ENCODE results near the gene CNIH2.
"Not testable (repeated sequence)": the region's sequence is repeated elsewhere in the genome, so short reads cannot be mapped to it uniquely, and the experiment has no call there.

CNIH2 gene

DNA sequence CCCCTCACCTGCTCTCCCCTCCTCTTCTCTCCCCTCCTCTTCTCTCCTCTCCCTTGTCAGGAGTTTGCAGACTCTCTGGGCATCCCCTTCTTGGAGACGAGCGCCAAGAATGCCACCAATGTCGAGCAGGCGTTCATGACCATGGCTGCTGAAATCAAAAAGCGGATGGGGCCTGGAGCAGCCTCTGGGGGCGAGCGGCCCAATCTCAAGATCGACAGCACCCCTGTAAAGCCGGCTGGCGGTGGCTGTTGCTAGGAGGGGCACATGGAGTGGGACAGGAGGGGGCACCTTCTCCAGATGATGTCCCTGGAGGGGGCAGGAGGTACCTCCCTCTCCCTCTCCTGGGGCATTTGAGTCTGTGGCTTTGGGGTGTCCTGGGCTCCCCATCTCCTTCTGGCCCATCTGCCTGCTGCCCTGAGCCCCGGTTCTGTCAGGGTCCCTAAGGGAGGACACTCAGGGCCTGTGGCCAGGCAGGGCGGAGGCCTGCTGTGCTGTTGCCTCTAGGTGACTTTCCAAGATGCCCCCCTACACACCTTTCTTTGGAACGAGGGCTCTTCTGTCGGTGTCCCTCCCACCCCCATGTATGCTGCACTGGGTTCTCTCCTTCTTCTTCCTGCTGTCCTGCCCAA lies 1.9 kb upstream of the CNIH2 start:
- in situ Hi-C loops (cut with MboI; ENCODE audit: low sequenced_read_pairs): no loop called here

DNA sequence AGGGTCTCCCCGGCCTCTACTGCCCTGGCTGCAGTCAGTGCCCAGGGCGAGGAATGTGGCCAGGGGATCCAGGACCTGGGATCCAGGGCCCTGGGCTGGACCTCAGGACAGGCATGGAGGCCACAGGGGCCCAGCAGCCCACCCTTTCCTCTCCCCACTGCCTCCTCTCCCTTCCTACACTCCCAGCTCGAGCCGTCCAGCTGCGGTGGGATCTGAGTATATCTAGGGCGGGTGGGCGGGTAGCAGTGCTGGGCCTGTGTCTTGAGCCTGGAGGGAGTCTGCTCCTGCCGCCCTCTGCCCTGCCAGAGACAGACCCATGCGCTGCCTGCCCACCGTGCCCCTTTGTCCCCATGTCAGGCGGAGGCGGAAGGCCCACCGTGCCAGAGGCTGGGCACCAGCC lies 1.4 kb upstream of the CNIH2 start:
- in situ Hi-C loops (cut with MboI; ENCODE audit: low sequenced_read_pairs): not testable (repeated sequence)

DNA sequence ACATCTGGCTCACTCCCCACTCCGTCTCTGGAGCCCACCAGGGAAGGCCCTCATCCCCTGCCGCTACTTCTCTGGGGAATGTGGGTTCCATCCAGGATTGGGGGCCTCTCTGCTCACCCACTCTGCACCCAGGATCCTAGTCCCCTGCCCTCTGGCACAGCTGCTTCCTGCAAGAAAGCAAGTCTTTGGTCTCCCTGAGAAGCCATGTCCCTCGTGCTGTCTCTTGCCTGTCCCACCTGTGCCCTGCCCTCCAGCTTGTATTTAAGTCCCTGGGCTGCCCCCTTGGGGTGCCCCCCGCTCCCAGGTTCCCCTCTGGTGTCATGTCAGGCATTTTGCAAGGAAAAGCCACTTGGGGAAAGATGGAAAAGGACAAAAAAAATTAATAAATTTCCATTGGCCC lies 911 bp upstream of the CNIH2 start:
- in situ Hi-C loops (cut with MboI; ENCODE audit: low sequenced_read_pairs): not testable (repeated sequence)

DNA sequence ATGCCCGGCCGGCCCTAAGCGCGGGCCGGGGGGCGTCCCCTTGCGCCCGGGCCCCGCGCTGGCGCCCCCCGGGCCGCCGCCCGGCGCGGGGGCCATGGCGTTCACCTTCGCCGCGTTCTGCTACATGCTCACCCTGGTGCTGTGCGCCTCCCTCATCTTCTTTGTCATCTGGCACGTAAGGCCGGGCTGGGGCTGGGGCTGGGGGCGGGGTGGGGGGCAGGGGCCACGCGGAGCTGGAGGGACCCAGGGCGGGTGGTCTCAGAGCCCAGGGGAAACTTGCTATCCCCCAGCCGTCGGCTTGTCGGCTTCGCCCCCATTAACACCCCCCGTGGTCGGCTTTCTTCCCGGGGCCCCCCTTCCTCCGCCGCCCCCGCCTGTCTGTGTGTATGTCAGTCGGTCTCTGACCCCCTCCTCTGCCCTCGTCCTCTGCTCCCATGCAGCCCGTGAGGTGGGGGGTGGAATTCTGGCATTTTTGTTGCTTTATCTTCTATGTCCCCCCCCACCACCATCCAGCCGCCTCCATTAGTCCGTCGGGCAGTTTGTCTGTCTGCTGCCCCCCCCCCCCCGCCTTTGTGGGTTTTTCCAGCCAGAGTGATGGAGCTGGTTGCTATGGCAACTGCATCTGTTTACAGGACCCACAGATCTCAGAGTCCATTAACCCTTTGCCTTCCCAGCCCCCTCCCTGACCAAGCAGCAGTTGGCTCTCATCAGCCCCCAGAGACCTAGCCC lies 552 bp downstream of the CNIH2 start:
- in situ Hi-C loops (cut with MboI; ENCODE audit: low sequenced_read_pairs): no loop called here

DNA sequence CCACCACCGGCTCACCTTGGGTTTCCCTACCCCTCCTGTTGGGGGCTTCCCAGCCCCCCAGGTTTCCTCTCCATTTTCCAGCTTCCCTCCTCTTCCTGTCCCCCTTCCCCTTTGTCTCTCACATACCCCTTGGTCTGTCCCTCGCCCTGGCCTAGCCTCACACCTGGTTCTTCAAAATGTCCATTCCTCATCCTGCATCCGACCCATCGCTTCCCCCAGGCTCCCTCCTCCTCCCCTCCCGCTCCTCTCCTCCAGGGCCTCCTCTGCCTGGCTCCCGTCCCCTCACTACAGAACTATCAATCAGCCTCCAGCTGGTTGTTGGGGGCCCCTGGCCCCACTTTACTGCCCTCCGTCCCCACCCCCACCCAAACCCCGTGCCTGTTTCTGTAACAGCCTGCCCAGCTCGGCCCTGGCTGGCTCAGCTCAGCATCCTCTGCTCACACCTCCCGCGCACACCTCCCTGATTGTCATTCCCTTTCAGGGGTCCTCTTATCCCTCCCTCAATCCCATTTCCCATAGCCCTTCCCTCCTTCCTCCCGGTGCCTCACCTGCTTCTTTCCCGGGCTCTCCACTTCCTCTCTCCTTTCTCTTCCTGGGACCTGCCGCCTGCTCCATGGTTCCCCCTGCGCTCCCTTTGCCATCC lies 1.2 kb downstream of the CNIH2 start:
- in situ Hi-C loops (cut with MboI; ENCODE audit: low sequenced_read_pairs): no loop called here

DNA sequence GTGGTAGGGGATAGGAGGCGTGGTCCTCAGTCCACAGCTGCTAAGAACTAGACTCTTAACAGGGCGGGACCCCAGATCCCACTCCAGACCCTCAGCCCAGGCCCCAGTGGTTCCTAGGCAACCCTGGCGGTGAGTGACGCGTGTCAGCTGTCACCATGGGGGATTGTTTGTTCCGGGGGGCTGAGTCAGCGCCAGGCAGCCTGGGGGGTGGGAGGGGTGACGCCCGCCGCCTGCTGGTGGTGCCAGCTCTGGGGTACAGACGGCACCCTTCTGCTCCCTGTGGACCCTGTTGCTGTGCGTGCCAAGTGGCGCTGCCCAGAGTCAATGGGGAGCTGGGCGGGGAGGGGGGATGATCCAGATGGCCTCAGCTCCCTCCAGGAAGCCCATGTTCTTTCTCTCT lies 2.5 kb downstream of the CNIH2 start:
- in situ Hi-C loops (cut with MboI; ENCODE audit: low sequenced_read_pairs): no loop called here

DNA sequence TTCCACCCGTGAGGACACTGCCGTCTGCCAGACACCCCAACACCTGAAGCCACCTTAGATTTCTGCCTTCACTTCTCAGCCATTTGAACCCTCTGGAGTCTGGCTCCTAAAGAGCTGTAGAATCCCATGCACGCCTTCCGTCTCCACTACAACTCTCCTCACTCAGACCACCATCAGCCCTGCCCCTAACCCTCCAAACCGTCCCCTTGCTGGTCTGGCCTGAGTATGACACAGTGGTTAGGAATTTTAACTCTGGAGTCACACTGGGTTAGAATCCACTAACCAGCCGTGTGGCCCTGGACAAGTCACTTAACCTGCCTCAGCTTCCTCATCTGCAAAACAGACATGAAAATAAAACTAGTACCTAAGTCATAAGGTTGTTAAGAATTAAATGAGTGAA lies 3.0 kb downstream of the CNIH2 start:
- in situ Hi-C loops (cut with MboI; ENCODE audit: low sequenced_read_pairs): no loop called here

DNA sequence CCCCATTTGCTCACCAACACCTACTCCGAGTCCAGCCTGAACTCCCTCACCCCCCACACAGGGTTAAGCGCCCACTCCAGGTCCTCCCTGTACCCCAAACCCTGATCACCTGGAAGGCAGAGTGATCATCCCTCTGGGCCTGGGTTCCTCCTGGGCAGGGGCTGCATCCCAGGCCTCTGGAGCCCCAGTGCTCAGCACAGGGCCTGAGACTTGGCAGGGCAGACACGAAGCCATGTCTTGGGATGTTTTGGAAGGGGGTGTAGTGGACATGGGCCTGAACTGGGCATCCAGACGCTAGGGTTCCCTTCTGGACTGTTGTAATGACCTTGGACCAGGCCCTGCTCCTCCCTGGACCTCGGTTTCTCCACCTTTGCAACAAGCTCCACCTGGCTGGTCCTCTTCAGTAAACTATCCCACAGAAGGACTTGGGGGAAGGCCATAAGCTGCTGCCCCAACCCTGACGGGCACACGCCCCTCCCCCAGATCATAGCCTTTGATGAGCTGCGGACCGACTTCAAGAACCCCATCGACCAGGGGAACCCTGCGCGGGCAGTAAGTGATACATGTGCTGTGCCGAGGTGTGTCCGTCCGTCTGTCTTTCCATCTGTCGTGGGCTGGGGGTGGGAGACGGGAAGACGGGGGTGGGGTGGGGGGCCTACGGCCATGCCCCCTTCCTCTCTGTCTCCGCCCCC lies 3.9 kb downstream of the CNIH2 start:
- in situ Hi-C loops (cut with MboI; ENCODE audit: low sequenced_read_pairs): no loop called here

DNA sequence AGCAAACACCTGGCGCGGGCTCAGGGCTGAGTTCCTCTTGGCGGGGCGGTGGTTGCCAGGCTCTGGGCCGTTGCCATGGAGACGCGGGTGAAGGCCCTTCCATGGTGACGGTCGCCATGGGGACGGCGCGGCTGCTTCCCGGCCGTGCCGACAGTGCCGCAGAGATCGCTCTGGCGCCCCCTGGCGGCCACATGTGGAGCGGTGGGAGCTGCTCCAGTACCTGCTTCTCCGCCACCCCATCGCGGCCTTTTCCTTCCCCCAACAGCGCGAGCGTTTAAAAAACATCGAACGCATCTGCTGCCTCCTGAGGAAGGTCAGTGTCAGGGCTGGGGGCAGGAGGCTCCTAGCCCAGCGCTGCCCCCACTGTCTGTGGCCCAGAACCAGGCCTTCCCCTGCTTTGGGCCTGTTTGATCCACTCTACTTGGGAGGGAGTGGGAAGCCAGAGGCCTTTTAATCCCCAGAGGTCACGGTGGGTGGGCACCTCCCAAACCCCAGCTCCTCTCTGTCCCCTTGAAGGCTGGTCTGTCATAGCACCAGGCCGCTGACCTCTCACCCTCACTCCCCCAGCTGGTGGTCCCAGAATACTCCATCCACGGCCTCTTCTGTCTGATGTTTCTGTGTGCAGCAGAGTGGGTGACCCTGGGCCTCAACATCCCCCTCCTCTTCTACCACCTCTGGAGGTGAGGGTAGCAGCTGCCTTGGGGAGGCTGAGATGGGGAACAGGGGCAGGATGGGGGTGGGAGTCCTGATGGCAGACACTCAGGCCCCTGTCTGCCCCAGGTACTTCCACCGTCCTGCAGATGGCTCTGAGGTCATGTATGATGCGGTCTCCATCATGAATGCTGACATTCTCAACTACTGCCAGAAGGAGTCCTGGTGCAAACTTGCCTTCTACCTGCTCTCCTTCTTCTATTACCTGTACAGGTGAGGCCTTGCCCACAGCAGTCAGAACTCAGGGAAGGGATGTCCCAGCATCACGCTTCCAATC lies 4.8 kb downstream of the CNIH2 start:
- in situ Hi-C loops (cut with MboI; ENCODE audit: low sequenced_read_pairs): no loop called here

DNA sequence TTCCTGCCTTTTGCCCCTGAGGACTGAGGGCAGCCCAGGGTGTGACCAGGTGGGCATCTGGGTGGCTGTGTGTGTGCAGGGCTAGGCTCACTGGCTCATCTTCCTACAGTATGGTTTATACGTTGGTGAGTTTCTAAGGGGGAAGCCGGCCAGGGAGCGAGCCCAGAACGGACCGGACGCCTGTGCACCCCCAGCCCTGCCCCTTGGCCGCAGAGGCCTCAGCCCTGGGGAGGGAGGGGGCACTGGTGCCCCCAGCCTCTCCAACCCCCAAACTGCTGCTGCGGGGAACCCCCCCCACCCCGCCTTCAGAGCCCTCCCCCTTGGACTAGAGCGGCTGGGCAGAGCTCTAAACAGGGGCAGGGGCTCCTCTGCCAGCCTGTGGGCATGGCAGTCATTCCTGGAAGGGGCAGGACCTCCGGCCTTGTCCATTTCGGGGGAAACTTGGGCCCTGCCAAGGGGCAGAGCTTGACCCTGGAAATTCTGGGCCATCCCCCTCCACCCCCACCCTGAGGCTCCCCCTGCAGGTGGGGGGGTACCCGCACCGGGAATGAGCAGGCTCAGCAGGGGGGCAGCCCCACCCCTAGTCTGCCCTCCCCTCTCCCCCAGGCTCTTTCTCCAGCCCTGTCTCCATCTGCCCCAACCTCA lies 5.6 kb downstream of the CNIH2 start:
- in situ Hi-C loops (cut with MboI; ENCODE audit: low sequenced_read_pairs): no loop called here

DNA sequence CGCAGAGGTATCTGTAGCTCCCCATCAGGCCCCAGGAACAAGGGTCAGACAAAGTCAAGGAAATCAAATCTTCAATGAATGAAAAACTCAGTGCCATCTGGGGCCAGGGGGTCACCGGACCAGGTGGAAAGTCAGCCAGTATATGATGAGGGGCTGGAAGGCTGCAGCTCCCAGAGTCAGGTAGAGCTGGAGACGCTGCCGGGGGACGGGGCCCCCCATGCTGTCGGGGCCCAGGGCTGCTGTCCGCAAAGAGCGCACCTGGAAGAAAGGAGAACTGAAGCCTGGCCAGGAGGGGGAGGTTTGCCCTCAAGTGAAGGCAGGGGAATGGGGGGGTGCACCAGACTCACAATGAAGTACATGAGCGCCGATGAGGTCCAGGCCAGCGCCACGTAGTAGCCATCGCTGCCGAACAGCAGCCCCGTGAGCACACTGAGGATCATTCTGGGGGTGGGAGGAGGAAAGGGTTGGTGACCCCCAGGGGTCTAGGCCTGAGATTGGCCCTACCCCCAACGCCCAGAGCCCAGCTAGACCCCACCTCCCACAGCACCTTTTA lies 6.6 kb downstream of the CNIH2 start:
- in situ Hi-C loops (cut with MboI; ENCODE audit: low sequenced_read_pairs): no loop called here

DNA sequence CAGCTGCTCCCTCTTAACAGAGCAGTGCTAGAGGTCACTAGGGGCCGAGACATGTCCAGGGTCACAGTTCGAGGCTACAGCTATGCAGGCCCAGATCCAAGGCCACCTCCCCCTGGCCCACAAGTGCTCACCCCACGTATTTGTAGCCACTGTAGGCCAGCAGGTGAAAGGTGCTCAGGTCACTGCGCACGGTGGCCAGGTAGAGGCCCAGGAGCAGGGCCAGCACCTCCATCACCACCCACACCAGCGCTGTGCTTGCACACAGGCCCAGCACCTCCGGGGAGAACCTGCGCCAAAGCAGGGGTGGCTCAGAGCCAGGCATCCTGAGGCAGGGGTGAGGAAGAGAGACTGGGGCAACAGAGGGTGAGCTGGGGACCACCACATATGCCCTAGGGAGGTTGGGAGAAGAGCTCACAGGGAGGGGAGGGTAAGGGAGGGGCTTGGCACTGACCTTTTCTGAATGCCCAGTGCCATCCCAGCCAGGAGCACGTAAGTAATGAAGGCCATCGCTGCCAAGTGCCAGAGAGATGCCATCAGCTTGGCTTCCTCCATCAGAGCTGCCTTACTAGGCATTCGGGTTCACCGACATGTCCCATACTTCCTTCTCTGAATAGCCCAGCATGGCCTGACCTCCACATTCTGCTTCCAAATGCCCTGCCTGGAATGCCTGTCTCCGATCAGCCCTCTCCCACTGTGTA lies 7.4 kb downstream of the CNIH2 start:
- in situ Hi-C loops (cut with MboI; ENCODE audit: low sequenced_read_pairs): no loop called here

DNA sequence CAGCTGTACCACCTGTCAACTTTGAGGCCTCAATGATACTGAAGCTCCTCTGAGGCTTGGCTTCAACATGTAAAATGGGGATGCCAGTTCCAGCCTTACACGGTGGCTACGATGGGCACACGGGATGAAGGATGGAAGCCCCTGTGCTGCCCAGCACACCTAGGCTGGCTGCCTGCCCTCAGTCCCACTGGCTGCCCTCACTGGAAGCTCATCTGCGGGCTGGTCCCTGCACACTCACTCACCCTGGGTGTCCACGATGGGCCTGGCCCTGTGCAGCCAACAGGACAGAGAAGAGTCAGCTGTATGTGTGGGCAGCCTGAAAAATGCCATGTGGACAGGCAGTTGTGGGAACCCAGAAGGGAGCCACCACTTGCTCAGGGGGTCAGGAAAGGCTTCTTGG lies 8.7 kb downstream of the CNIH2 start:
- in situ Hi-C loops (cut with MboI; ENCODE audit: low sequenced_read_pairs): no loop called here

DNA sequence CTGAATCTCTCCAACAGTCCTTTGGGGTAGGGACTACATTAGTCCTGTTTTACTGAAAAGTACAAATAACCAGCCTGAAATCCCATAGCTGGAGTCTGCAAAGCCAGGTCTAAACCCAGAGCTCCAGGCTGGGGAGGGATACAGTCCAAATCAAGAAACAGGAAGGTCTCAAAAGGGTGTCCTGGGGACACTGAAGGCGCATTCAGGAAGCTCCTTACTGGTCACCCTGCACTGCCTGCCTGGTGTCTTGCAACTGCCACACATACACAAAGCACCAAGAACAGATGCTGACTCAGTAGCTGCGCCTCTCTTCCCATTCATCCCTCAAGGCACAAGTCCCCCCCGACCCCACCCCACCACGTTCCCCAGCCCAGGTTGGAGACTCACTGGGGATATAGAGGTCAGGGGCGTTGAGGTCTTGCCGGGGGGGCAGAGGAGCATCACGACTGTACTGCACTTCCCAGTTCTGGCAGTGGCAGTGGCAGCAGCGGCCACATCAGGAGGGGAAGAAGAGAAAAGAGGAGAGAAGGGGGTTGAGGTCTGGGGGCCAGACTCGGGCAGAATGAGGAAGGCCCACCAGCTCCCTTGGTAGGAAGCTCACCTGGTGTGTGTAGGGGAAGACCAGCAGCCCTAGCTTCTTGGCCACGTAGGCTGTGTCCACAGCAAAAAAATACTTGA lies 9.4 kb downstream of the CNIH2 start:
- in situ Hi-C loops (cut with MboI; ENCODE audit: low sequenced_read_pairs): no loop called here

DNA sequence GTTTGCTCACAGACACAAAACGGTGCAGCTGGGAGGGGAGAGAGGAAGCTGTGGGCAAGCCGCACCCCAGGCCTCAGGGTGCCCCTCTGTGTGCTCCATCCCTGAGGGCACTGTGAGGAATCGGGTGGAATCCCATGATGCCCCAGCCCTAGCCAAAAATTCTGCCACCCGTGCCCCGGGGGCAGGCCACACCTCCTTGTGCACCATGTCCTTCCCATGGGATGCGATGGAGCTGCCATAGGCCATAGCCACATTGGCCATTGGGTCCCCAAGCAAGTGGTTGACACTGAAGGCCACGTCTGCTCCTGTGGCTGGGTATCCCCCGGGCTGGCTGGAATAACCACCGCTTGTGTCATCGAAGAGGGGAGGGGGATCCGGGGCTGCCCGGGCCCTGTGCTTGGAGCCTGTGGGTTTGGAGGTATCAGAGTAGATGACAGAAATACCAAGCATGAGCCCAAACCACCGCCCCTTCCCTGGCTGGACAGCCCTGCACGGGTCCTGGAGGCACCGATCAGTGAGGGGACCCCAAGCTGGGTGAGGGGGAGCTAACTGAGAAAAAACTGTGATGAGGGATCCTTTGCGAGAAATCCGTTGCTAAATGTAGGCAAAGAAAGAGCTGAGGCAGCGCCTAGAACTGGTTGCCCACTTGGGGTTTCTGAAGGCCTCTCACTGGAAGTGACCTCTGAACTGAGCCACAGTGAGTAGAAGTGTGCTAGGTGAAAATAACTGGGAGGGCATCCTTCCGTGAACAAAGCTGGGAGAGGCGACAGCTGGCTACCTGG lies 10.1 kb downstream of the CNIH2 start:
- in situ Hi-C loops (cut with MboI; ENCODE audit: low sequenced_read_pairs): no loop called here

DNA sequence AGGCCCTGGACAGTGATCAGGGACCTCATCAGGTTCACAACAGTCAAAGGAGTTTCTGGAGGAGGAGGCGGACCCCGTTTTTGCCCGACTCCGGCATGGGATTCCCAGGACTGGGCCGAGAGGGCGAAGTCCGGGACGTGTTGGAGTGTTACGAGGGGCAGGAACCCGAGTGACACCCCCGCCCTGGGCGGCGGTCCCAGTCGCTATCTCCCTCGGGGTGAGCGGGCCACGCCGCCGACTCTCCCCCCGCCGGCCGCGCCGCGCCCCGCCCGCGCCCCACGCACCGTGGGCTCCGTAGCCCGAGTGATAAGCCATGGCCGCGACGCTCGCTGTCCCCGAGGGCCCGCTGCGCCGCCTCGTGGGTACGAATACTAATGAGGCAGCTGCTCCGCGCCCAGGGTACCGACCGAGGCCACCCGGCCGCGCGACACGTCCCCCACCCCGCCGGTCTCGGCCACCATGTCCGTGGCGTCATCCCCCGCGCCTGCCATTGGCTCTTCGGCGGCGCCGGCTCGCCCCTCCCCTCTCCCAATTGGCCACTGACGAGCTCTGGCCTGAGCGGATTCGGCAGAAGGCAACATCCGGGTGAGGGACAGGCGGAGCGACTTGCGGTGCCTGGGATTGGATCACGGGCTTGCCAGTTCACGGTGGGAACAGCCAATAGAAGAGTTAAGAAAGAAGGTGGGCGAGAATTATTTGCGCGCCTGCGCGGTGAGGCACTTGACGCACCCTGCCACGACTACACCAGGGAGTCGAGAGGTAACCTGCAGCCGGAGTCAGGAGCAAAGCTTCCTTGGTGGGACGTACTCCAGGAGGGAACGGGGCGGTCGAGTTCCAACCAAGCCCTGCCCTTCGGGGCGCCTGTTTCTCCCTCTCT lies 10.9 kb downstream of the CNIH2 start, which contains the start of gene YIF1A:
Gene YIF1A (minus strand): TSS at position 473 of the 877 bp plus-strand sequence. CDS start 158 bp downstream, at position 315.
- in situ Hi-C loops (cut with MboI; ENCODE audit: low sequenced_read_pairs): no loop called here
